Stimulated activated memory B cell treated with anti-CD40 and anti-IgM and Interleukin-4, amounts not matched to agents 10 μg/mL and 1 μg/mL and 100 μg/mL, for 72 hours (primary cell): ENCODE measurements around the gene AMDHD1.

ENCODE experiments used
- ATAC-seq: fragments of 150-1000 bp; cut with Tn5 transposase; 2 replicates; pipeline ENCODE4 v1.10.0; 2021
- H3K27ac Mint-ChIP-seq: one replicate; pipeline ENCODE4 v1.8.0; 2022; ENCODE audit warnings: mild to moderate bottlenecking, mixed read lengths
- H3K27me3 Mint-ChIP-seq: one replicate; pipeline ENCODE4 v1.8.0; 2022; ENCODE audit warnings: mixed read lengths
- H3K36me3 Mint-ChIP-seq: one replicate; pipeline ENCODE4 v1.8.0; 2022; ENCODE audit warnings: mixed read lengths
- H3K4me1 Mint-ChIP-seq: one replicate; pipeline ENCODE4 v1.8.0; 2022; ENCODE audit warnings: mixed read lengths
- H3K4me3 Mint-ChIP-seq: one replicate; pipeline ENCODE4 v1.8.0; 2022; ENCODE audit warnings: mild to moderate bottlenecking, moderate library complexity, mixed read lengths
- H3K9me3 Mint-ChIP-seq: one replicate; pipeline ENCODE4 v1.8.0; 2022; ENCODE audit warnings: mixed read lengths

Gene AMDHD1

DNA sequence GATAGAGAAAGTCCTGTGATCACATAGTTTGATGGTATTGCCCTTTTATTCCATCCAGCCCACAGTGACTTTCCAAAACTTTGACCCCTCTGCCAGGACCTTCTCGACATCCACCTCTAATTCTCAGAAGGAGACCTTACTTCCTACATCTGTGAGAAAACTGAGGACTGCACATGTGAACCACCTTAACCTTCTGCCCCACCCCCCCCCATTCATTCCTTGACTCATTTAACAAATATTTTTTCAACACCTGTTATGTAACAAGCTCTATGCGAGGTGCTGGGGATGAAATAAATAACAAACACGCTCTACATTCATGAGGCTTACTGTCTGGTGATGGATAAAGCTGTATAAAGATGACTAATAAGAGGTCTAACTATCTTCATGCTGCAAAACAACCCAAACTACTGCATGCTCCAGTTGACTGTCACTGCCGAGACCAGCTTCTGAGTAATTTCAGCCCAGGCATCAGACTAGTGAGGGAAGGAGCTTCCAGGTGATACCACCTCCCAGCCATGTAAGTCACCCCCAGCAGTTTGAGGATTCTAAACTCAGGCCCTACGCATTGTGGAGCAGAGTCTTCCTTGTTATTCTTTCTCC is 54.9 kb downstream of the AMDHD1 start:
- no peaks in the 10 kb centered on the region for H3K9me3 Mint-ChIP-seq
- no peak overlapping the region for H3K4me3 Mint-ChIP-seq
- ATAC-seq, result no peak
- peaks cover 12% of the 10 kb centered on the region for H3K4me1 Mint-ChIP-seq
- H3K36me3 Mint-ChIP-seq, result peaks cover 31% of the 10 kb centered on the region
- peak overlapping the region; percentile 18 for H3K27ac Mint-ChIP-seq
- H3K27me3 Mint-ChIP-seq, result no peaks in the 10 kb centered on the region

- Mint-ChIP-seq H3K27me3 (no peaks in the 10 kb centered on the region), H3K4me3 (no peak overlapping the region), H3K9me3 (no peaks in the 10 kb centered on the region), H3K36me3 (peaks cover 28% of the 10 kb centered on the region), H3K4me1 (peaks cover 12% of the 10 kb centered on the region), H3K27ac (peak overlapping the region; percentile 18)
- ATAC-seq, result peak; percentile 93
Measured at GRCh38 chr12:95998611-95999286, 55.6 kb downstream of the AMDHD1 start.

GRCh38 chr12:95999484-95999883 is 56.4 kb downstream of the AMDHD1 start:
- Mint-ChIP-seq H3K4me3 (no peak overlapping the region), H3K27me3 (no peaks in the 10 kb centered on the region), H3K27ac (peak overlapping the region; percentile 18), H3K9me3 (no peaks in the 10 kb centered on the region), H3K4me1 (peaks cover 12% of the 10 kb centered on the region), H3K36me3 (peaks cover 32% of the 10 kb centered on the region)
- no peak for ATAC-seq

GRCh38 chr12:96000858-96001257 is 57.7 kb downstream of the AMDHD1 start:
- Mint-ChIP-seq H3K27ac (no peak overlapping the region), H3K27me3 (no peaks in the 10 kb centered on the region), H3K4me3 (no peak overlapping the region), H3K36me3 (peaks cover 45% of the 10 kb centered on the region), H3K9me3 (no peaks in the 10 kb centered on the region), H3K4me1 (peaks cover 12% of the 10 kb centered on the region)
- ATAC-seq, result no peak

DNA sequence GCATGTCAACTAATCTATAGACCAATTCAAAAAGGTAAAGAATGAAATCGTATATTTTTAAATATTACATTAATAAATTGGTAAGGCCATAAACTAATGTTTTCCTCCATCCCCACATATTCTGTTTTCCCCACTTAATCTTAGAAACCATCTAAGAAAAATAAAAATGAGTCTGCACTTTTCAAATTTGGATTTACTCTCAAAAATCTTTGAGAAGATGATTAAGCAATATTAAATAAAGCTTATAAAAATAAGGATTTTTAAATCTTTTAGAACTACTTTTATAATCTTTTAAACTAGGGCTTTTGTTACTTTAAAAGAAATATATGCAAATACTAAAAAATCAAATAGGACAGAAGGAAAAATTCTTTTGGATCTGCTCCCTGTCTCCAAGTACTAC is 63.6 kb downstream of the AMDHD1 start:
- no peak overlapping the region for H3K4me3 Mint-ChIP-seq
- ATAC-seq, result no peak
- H3K36me3 Mint-ChIP-seq, result peaks cover 57% of the 10 kb centered on the region
- no peaks in the 10 kb centered on the region for H3K9me3 Mint-ChIP-seq
- no peak overlapping the region for H3K27ac Mint-ChIP-seq
- H3K4me1 Mint-ChIP-seq, result no peaks in the 10 kb centered on the region
- no peaks in the 10 kb centered on the region for H3K27me3 Mint-ChIP-seq

GRCh38 chr12:96007729-96008128 is 64.6 kb downstream of the AMDHD1 start:
- Mint-ChIP-seq H3K4me3 (no peak overlapping the region), H3K27ac (no peak overlapping the region), H3K36me3 (peaks cover 61% of the 10 kb centered on the region), H3K9me3 (no peaks in the 10 kb centered on the region), H3K4me1 (no peaks in the 10 kb centered on the region), H3K27me3 (no peaks in the 10 kb centered on the region)
- no peak for ATAC-seq

- Mint-ChIP-seq H3K9me3 (no peaks in the 10 kb centered on the region), H3K27ac (no peak overlapping the region), H3K4me1 (peaks cover 4% of the 10 kb centered on the region), H3K4me3 (no peak overlapping the region), H3K27me3 (no peaks in the 10 kb centered on the region), H3K36me3 (peaks cover 77% of the 10 kb centered on the region)
- no peak for ATAC-seq
Measured at GRCh38 chr12:96014943-96015599, 71.9 kb downstream of the AMDHD1 start.

GRCh38 chr12:96015672-96016071 is 72.5 kb downstream of the AMDHD1 start:
- Mint-ChIP-seq H3K27me3 (no peaks in the 10 kb centered on the region), H3K4me3 (no peak overlapping the region), H3K9me3 (no peaks in the 10 kb centered on the region), H3K27ac (no peak overlapping the region), H3K36me3 (peaks cover 71% of the 10 kb centered on the region), H3K4me1 (peaks cover 9% of the 10 kb centered on the region)
- no peak for ATAC-seq
